ENCODE measurements around the gene DSCAML1.

Gene DSCAML1

DNA sequence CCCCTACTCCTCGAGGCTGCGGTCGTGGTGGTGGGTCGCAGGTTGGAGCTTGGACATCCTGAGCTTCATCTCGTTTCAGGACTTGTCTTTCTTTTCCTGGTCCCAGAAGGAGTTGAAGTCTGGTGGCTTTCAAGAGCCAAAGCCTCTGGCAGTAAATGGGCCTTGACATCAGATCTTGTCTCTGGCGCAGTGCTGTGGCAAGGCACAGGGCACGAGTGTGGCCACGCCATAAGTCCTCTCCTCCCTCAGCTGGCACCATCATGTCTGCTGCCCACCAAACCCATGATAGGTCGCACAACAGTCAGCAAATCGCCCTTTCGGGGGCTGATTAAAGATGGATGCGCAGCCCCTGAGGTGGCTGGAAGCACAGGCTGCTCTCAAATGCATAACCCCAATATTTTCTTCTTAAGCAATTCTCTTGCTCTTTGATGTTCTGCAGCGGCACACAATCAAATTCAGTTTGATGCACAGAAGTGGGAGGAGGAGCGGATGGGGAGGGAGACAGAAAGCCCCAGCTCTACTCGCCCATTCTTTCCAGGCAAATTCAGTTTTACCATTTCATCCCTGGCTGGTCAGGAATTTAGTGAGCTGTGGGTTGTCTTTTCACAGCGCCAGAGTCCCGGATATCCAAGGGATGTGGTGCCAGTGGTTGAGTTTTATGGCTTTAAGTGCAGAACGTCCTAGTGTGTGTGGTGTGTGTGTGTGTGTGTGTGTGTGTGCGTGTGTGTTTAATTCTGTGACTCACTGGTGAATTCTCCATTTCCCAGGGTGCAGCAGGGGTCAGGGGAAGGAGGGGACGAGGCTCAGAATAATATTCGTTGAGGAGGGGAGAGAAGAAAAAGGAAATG, 162.0 kb downstream of the DSCAML1 start:
- no peak for DNase-seq (ENCODE audit: low read depth in 2 of 2)

DNA sequence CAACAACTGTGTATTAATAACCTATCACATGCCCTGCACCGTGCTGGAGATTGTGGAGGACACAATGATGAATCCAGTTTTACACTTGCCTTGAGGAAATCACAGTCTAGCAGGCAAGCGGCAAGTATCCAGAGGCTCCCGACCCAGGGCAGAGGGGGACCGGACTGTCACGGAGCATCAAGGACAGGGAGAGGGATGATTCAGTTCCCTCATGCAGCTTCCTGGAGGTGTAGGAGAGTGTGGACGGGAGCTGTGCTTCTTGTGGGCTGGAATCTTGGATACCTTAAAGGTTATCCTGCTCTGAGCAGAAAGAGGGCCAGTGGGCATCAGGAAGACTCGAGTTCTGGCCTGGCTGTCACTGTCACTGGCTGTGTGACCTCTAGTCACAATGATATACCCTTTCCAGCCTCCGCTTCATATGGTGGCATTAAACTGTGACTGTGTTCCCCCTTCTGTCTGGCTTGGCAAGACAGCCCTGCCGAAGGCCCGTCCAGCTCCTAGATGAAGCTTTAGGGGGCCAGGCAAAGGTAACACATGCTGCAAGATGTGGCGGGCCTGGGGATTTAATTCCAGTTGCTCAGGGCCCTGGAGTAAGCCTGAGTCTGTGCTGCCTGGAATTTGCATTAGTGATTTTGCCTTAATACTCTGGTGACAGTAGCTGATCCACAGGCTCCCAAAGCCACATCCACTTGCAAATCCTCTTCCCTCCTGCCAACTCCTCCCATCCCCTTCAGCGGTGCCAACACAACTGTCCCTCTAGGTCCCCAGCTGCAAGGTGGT, 162.8 kb downstream of the DSCAML1 start:
- no peak for DNase-seq (ENCODE audit: low read depth in 2 of 2)

DNA sequence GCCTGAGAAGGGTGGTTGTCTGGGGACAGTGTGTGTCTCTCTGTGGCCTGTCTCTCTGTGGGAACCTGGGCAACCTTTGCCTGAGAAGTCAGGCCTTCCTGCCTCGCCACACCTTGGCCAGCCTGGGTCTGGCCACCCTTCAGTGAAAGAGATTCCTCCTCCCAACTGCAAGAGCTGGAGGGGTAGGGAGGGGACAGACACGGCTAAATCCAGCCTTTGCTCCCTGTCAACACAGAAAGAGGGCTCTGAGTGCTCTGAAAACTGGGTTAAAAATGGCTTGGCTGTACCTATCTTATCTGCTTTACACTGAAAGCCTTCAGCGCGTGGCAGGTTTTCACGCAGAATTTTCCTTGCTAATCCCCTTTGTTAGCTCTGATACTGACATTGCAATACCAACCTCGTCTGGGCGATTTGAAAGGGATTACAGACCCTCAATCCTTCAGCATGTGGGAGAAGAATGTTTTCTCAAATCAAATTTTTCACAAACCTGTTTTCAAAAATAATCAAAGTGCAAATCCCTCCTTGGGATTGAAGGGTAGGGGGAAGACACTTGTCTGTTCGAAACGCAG, 163.7 kb downstream of the DSCAML1 start:
- DNase-seq (ENCODE audit: low read depth in 2 of 2) = no peak

DNA sequence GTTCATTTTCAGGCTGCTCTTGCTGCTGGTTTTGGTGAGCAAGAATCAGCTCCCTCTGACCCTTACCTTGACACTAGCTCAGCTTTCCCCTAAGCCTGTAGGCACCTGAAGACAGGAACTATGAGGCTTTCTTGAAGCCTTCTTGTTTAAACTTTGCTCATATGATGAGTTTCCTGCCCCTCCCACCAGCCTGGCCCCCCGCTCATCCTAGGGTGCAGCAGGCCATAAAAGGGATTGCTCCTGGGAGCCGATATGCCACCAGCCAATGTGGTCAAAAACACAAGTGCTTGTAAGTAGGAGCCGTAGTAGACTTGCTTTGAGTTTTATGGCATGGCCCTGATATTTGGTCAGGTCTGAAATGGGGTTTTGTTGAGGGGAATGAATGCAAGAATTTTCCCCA, 164.7 kb downstream of the DSCAML1 start:
- no peak for DNase-seq (ENCODE audit: low read depth in 2 of 2)

DNA sequence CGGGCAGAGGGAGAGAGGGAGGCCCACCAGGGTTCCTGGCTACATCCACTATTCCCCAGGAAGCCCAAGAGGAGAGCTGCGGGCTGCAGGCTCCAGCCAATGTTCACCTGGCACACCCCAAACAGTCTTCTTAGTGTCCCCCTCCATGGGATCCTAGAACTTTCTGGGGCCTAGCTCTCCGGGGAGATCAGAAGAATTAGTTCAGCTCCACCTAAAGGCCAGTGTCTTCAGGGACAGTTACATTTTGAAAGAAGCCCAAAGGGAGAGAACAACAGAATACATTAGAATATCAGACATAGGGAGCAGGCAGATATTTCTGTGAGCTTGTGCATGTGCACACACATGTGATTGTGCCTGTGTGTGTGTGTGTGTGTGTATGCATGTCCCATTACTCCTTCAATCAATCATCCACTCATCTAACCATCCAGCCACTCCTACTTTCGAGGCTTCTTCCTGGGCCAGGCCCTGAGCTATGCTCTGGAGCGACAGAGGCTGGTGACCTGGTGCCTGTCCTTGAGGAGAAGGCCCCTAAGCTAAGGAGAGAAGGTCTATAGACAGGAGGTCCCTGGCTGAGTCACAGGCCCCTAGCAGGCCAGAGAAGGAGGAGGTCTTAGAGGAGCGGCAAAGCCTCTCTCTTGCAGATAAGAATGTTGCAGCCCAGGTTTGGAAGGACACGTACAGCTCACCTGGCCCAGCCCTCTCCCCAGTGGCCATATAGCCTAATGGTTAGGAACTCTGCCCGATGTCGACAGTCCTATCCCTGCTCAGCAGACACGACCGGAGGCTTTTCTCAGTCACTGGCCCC, 165.5 kb downstream of the DSCAML1 start:
- DNase-seq (ENCODE audit: low read depth in 2 of 2) = no peak

DNA sequence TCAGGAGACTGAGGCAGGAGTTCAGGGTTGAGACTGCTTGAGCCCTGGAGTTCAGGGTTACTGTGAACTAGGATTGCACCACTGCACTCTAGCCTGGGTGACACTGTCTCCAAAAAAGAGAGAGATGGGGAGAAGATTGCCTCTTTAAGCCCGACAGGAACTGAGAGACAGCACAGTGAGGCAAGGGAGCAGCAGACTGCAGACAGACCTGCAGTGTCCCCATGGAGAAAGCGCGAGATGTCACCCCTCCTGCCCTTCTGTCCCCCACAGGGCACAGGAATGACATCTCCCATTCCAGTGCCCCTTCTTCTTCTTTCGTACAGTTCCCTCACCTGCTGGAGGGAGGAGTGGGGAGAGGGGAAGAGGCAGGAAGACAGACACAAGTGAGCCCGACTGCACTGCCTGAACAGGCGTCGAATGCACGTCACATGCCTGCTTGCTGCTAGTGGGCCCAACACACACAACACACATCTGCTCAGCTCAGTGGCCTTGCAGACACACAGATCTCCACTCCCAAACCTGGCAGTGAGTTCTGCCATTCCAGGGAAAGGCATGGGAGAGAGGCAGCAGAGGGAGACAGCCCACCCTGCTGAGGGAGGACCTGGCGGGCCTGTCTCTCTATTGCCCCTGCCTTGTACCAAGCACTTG, 167.0 kb downstream of the DSCAML1 start:
- DNase-seq (ENCODE audit: low read depth in 2 of 2) = no peak

DNA sequence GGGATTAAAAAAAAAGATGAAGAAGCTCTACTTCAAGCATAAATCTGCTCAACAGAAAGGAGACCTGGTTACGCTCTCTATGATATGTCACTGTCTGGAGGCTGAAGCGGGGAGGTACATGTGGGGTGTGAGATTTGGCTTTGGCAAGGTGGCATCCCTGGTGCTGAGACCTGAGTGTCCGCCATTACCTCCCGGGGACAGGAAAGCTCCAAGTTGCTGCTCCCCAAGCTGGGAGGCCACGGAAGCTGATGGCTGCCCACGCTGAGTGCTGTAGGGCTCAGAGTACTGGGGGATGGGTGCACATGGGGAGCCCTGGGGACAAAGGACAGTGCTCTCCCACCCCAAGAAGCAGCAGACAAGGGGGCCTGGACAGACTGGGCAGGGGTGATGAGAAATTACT, 167.9 kb downstream of the DSCAML1 start:
- DNase-seq (ENCODE audit: low read depth in 2 of 2) = no peak

DNA sequence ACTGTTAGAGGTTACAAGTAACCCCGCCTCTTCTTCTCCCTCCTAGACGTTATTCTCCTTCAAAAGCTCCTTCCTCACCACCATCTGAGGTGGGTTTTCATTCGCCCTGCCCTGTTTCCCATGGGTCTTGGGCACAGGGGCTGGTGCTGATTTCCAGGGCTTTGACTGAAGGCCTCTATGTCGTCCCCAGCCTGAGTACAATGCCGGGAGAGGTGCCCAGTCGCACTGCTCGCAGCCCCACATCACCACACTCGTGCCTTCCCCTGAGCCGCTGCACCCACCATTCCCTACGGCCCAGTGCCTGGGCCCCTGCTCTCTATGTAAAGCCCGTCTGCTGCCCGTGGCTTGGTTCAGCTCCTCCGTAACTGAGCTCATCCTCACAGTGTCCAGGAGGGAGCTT, 169.8 kb downstream of the DSCAML1 start:
- no peak for DNase-seq (ENCODE audit: low read depth in 2 of 2)

DNA sequence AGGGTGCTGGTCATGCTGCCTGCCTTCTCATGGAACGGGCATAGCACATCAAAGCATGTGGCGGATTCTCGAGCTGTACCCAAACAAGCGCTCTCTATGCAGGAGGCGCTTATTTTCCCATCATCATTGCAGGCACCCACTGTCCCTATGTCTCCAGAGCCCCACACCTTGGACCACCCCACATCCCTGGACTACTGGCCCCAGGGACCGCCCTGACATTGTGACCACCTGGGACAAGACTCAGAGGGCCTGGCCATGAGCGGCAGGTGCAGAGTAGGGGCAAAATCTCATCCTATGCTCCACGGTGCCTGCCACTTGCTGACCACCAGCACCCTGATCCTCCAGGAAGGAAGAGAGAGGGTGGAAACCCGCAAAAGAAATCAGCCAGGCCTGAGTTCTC, 170.4 kb downstream of the DSCAML1 start:
- no peak for DNase-seq (ENCODE audit: low read depth in 2 of 2)

DNA sequence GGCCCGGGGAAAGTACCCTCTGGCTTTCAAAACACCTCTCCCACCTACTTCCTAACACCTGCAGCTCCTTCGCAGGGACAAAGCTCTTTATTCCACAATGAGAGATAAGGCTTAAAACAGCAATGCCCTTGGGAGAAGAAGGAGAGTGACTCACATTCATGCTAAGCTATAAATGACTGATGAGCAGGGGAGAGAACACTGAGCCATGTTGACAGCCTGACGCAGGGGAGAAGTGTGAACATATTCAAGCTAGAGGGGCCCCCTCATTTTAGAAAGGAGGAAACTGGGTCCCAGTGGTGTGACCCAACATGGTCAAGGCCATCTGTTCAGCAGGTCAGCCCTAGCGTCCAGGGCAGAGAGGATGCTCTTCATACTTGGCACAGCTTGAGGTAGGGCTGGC, 171.8 kb downstream of the DSCAML1 start:
- DNase-seq (ENCODE audit: low read depth in 2 of 2) = no peak

DNA sequence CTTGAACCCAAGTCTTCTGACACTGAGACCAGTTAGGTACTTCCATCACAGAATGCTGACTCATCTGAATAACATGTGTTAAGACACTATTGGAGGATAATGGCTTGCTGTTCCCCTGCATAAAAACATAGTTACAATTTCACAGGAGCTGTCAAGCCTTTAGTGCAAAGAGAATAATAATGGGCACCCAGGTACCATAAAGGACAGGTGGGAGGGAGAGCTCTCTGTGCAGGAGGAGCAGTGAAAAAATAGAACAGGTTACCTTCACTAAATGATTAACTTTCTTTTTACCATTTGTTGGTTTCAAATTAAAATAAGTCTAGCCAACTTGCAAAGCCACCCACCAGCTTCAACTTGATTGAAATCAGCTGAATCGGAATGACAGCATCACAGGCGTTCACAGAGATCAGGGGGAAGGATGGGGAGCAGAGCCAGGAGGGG, 173.2 kb downstream of the DSCAML1 start:
- no peak for DNase-seq (ENCODE audit: low read depth in 2 of 2)

DNA sequence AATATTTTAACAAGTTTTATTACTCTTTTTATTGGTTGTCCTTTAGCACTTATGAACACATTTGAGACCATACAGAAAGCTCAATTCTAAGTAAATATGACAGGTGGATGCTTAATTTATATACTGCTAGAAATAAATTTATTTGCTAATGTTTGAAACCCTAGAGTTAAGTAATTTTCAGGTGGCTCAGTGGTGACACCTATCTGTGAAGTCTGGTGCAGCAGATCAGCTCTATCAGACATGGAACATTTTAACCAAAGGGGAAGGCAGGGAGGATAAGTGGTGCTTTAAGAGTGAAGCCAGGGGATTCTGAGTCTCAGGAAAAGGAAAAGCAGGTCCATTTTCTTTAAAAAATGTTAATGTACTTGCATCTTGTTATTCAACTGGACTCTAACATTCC, 175.8 kb downstream of the DSCAML1 start:
- no peak for DNase-seq (ENCODE audit: low read depth in 2 of 2)

DNA sequence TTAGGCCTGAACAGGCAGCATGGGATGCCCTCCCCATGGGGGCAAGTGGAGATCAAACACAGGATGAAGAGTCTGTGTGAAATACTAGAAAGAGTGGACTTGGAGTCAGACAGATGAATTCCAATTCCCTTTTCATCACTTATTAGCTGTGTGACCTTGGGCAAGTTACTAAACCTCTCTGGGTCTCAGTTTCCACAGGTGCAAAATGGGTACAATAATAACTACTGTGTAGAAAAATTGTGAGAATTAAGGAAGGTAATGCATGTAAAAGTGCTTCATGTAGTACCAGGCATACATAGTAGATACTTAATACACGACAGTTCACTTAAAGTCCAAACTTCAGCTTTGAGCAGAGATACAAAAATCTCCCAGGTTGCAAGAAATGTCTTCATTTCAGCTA, 176.4 kb downstream of the DSCAML1 start:
- no peak for DNase-seq (ENCODE audit: low read depth in 2 of 2)

DNA sequence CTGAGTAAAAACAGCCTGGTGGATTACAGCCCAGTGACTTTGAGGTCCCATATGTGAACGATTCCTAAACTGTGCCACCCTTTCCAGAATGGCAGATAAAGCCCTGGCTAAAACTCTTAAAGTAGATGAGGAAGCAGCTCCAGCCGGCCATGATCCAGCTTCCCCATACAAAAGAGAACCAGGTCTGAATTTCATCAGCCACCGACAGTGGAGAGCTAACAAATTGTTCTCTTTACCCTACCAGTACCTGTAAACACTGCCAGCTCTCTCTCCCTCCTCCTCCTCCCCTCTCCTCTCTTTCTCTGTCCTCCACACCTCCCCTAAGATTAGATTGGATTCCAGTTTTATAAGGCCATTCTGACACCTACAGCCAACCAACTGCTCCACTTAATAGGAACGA, 176.9 kb downstream of the DSCAML1 start:
- no peak for DNase-seq (ENCODE audit: low read depth in 2 of 2)

DNA sequence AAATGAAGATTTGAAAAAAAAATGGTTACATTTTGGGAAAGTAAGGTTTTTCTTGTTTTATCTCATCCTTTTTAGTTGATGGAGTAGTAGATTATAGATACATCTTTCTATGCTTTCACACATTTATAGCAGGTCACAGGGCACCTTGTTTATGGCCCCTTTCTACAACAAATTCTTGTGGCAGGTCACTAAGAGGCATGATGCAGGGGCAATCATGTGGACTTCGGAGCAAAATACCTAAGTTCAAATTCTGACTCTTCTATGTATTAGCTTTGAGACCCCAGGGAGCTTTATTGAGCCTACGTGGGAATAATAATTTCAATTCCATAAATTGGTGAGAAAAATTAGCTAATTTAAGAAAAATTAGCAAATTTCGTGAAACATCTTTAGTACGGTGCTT, 177.4 kb downstream of the DSCAML1 start:
- DNase-seq (ENCODE audit: low read depth in 2 of 2) = no peak

DNA sequence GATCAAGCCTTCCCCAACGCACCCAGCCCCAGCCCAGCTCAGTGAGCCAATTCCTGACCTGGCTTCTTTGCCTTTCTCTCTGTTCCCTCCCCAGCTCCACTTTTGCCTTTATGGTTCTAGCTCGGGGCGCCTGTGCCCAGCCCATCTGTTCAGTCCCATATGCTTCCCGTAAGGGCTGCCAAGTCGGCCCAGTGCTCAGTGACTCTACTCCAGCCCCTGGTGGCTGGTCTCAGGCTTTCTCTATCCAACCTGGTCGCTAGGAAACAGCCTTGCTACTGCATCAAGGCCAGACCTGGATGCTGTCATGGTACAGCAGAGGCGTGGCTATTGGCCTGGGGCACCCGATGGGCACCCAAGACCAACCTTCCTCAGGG, 178.0 kb downstream of the DSCAML1 start:
- DNase-seq (ENCODE audit: low read depth in 2 of 2) = no peak

DNA sequence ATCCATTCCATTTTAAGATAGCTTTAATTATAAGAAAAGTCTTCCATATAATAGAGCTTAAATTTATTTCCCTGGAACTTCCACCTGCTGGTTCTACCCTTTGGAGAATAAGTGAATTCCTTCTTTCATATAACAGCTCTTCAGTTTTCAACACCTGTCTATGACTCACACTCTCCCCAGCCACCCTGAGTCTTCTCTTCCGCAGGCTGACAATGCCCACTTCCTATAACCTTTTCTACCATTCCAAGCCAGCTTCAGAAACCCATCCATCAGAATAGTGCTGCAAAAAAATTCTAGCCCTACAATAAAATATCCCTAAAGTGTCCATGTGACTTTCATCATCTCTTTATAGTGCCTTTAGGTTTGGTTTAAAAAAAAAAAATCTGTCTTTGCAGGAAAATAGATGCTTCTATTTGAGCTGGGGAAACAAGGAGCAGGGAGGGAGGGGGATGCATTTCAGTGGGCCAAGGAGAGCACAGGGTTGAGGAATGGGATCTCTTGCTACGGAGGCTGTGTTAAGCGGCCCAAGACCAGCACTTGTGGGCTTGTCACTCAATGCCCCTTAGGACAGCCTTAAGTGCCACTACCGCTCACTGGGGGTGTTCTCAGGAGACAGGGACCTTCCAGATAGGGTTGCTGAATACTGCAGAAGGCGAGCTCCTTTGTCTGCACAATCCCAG, 178.6 kb downstream of the DSCAML1 start:
- no peak for DNase-seq (ENCODE audit: low read depth in 2 of 2)

DNA sequence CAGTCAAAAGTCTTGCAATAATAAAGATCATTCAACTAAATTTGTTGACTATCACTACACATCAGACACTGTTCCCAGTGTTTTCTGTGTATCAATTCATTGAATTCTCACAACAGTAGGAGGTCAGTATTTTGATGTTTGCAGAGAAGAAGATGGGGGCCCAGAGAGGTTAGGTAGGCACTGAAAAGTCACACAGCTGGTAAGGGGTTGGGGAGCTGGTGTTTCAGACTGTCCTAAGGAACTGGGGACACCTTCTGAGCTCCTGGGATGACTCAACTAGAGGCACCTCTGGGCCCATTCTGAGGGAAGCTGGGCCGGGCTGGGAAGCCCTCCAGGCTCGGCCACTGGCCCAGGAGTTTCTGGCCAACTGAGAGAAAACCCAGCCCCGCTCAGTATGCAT, 180.0 kb downstream of the DSCAML1 start:
- no peak for DNase-seq (ENCODE audit: low read depth in 2 of 2)

DNA sequence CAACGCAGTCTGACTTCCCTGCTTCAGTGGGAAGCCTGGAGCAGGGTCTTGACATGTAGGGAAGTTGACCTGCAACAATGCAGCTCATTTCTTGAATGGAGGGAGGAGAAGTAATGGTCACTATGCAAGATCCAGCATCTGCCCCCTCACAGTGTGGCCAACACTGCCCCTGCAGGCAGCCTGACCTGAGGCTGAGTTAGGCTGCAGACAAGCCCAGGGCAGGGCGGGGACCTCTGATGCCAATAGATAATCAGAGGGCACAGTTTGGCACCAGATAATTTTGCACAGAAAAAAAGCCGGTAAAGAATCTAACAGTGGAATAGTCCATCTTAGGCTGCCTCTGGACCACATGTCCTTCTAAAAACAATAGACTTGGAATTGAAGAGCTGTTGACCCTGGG, 182.3 kb downstream of the DSCAML1 start:
- no peak for DNase-seq (ENCODE audit: low read depth in 2 of 2)

DNA sequence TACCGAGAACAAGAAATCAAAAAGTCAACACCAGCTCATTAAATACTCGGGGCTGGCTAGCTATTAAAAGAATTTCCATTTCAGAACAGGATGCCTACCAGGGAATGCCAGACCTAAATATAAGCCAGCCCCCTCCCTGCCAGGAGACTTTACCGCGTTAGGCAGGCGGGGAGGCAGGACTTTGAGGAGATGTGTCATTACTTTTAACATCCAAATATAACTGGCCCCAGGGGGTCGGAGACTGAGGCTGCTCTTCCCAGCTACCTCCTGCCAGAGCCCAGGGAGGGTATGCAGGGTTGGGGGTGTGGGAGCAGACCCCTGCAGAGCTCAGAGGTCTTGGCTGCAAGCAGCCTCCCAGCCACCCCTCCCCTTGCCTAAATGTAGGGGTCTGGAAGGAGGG, 183.5 kb downstream of the DSCAML1 start:
- no peak for DNase-seq (ENCODE audit: low read depth in 2 of 2)

DNA sequence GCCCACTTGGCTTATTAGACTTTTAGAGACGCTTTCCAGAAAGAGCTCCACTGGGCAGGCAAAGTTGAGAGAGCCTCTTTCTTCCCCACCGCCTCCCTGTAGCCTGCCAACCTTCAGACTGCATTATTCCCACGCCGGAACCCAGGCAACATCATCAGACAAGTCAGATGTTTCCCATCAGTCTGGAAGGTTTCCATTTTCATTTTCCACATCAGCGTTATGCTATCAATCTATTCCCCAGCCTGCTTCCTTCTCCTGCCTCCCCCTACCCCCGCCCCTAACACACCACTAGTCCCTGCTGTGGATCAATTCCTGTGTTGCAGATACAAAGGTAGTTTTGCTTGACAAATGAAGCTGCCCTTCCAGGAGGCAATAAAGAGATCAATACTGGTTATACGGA, 184.8 kb downstream of the DSCAML1 start:
- DNase-seq (ENCODE audit: low read depth in 2 of 2) = no peak

Measured in stimulated activated CD4-positive, alpha-beta T cell treated with anti-CD3 and anti-CD28 coated beads, Interleukin-12 subunit alpha, Interleukin-12 subunit beta, amount 100 ng/mL, for 24 hours (primary cell).